Measurements from ENCODE around the gene NTSR2.

The NTSR2 gene

GRCh38 chr2:11677136-11678055 is 7.4 kb upstream of the NTSR2 start:
- Histone ChIP-seq H3K9me3 (ENCODE audit: low read length) (no peaks in the 10 kb centered on the region), H4K20me1 (ENCODE audit: insufficient read depth, low read length) (no peaks in the 10 kb centered on the region), H3K4me1 (ENCODE audit: insufficient read depth, low read length, severe bottlenecking) (peaks cover 8% of the 10 kb centered on the region), H3K27ac (ENCODE audit: low read depth, low read length, poor library complexity, severe bottlenecking) (no peak overlapping the region), H2AFZ (ENCODE audit: low read length) (no peak overlapping the region), H3K36me3 (ENCODE audit: insufficient read depth, low read length) (no peaks in the 10 kb centered on the region), H3K9ac (ENCODE audit: low read length) (no peak overlapping the region), H3K9me2 (ENCODE audit: low read depth, low read length) (no peaks in the 10 kb centered on the region), H3F3A (ENCODE audit: insufficient read depth, low read length) (no peaks in the 10 kb centered on the region), H3K4me2 (ENCODE audit: low read length) (no peak overlapping the region), H3K27me3 (ENCODE audit: insufficient read depth, low read length) (no peaks in the 10 kb centered on the region), H3K79me2 (ENCODE audit: insufficient read depth, low read length) (no peaks in the 10 kb centered on the region), H3K4me3 (ENCODE audit: low read depth, low read length, poor library complexity, severe bottlenecking) (no peak overlapping the region)
- TF ChIP-seq CTCF (IDR thresholded peaks at IDR 0.05; ENCODE audit: low read length) (no peak), EZH2 (IDR thresholded peaks at IDR 0.05; ENCODE audit: borderline replicate concordance, low read length) (no peak)

GRCh38 chr2:11676640-11677039 is 6.6 kb upstream of the NTSR2 start:
- H2AFZ ChIP-seq (ENCODE audit: low read length), result no peak overlapping the region
- TF ChIP-seq CTCF (IDR thresholded peaks at IDR 0.05; ENCODE audit: low read length) (no peak), EZH2 (IDR thresholded peaks at IDR 0.05; ENCODE audit: borderline replicate concordance, low read length) (no peak)

GRCh38 chr2:11675423-11676112 is 5.6 kb upstream of the NTSR2 start:
- Histone ChIP-seq H2AFZ (ENCODE audit: low read length) (no peak overlapping the region), H3K9me3 (ENCODE audit: low read length) (no peaks in the 10 kb centered on the region), H3K27ac (ENCODE audit: low read depth, low read length, poor library complexity, severe bottlenecking) (no peak overlapping the region), H3K36me3 (ENCODE audit: insufficient read depth, low read length) (no peaks in the 10 kb centered on the region), H3K79me2 (ENCODE audit: insufficient read depth, low read length) (no peaks in the 10 kb centered on the region), H3K9ac (ENCODE audit: low read length) (no peak overlapping the region), H4K20me1 (ENCODE audit: insufficient read depth, low read length) (no peaks in the 10 kb centered on the region), H3K9me2 (ENCODE audit: low read depth, low read length) (no peaks in the 10 kb centered on the region), H3K27me3 (ENCODE audit: insufficient read depth, low read length) (no peaks in the 10 kb centered on the region), H3K4me2 (ENCODE audit: low read length) (no peak overlapping the region), H3K4me1 (ENCODE audit: insufficient read depth, low read length, severe bottlenecking) (peaks cover 8% of the 10 kb centered on the region), H3K4me3 (ENCODE audit: low read depth, low read length, poor library complexity, severe bottlenecking) (no peak overlapping the region), H3F3A (ENCODE audit: insufficient read depth, low read length) (no peaks in the 10 kb centered on the region)
- TF ChIP-seq CTCF (IDR thresholded peaks at IDR 0.05; ENCODE audit: low read length) (no peak), EZH2 (IDR thresholded peaks at IDR 0.05; ENCODE audit: borderline replicate concordance, low read length) (no peak)

More at GRCh38 chr2:11676640-11677039, 6.6 kb upstream of the NTSR2 start:
- Histone ChIP-seq H3K27ac (ENCODE audit: low read depth, low read length, poor library complexity, severe bottlenecking) (no peak overlapping the region), H4K20me1 (ENCODE audit: insufficient read depth, low read length) (no peaks in the 10 kb centered on the region), H3K4me1 (ENCODE audit: insufficient read depth, low read length, severe bottlenecking) (peaks cover 8% of the 10 kb centered on the region), H3K4me3 (ENCODE audit: low read depth, low read length, poor library complexity, severe bottlenecking) (no peak overlapping the region), H3K9me2 (ENCODE audit: low read depth, low read length) (no peaks in the 10 kb centered on the region), H3K9me3 (ENCODE audit: low read length) (no peaks in the 10 kb centered on the region), H3F3A (ENCODE audit: insufficient read depth, low read length) (no peaks in the 10 kb centered on the region), H3K9ac (ENCODE audit: low read length) (no peak overlapping the region), H3K27me3 (ENCODE audit: insufficient read depth, low read length) (no peaks in the 10 kb centered on the region), H3K79me2 (ENCODE audit: insufficient read depth, low read length) (no peaks in the 10 kb centered on the region), H3K4me2 (ENCODE audit: low read length) (no peak overlapping the region), H3K36me3 (ENCODE audit: insufficient read depth, low read length) (no peaks in the 10 kb centered on the region)

Data from OCI-LY1 (cell line).